Mesodermal cell (in vitro differentiated cells): Measurements from ENCODE around the gene NPR1.

Experiments used
- H3K27ac ChIP-seq: 2 replicates; pipeline ENCODE4 v1.7.0; 2013; ENCODE audit warnings: mild to moderate bottlenecking, low read depth, low read length, moderate library complexity; ENCODE audit not compliant: severe bottlenecking
- H3K36me3 ChIP-seq: 2 replicates; pipeline ENCODE4 v1.7.1; 2013; ENCODE audit warnings: mild to moderate bottlenecking, low read length, moderate library complexity; ENCODE audit not compliant: control insufficient read depth, insufficient read depth
- H3K4me1 ChIP-seq: one replicate; pipeline ENCODE4 v1.7.1; 2013; ENCODE audit warnings: mild to moderate bottlenecking, low read length; ENCODE audit not compliant: insufficient read depth, control insufficient read depth, poor library complexity, severe bottlenecking
- H3K4me3 ChIP-seq: 2 replicates; pipeline ENCODE4 v1.7.0; 2013; ENCODE audit warnings: low read length, control low read depth, mild to moderate bottlenecking; ENCODE audit not compliant: insufficient read depth, poor library complexity, severe bottlenecking; ENCODE audit errors: extremely low read depth
- H3K9me3 ChIP-seq: 2 replicates; pipeline ENCODE4 v1.7.1; 2013; ENCODE audit warnings: mild to moderate bottlenecking, low read length, moderate library complexity; ENCODE audit not compliant: control insufficient read depth
- WGBS, 2 experiments: methylation state at CpG; one replicate each; pipeline ENCODE4 v1.1.5; 2013; ENCODE audit warnings: missing lambda C conversion rate in 2 of 2; ENCODE audit not compliant: insufficient coverage in 2 of 2; 5-methylcytosine and 5-hydroxymethylcytosine counted together

NPR1 gene

GRCh38 chr1:153649863-153650235 lies 28.6 kb upstream of the NPR1 start:
- no peaks in the 10 kb centered on the region for H3K9me3 ChIP-seq
- no peak overlapping the region for H3K27ac ChIP-seq
- no peak overlapping the region for H3K4me3 ChIP-seq
- H3K36me3 ChIP-seq, result peaks cover 23% of the 10 kb centered on the region
- peaks cover 3% of the 10 kb centered on the region for H3K4me1 ChIP-seq
- WGBS, 2 experiments, result 95 to 96% methylated on average over 2 of the region's 2 CpGs

- no peaks in the 10 kb centered on the region for H3K9me3 ChIP-seq
- no peak overlapping the region for H3K4me3 ChIP-seq
Measured at GRCh38 chr1:153651771-153652170, 26.7 kb upstream of the NPR1 start.

GRCh38 chr1:153652805-153653500 lies 25.5 kb upstream of the NPR1 start:
- Histone ChIP-seq H3K27ac (no peak overlapping the region), H3K9me3 (no peaks in the 10 kb centered on the region), H3K4me3 (no peak overlapping the region), H3K36me3 (no peaks in the 10 kb centered on the region), H3K4me1 (peaks cover 3% of the 10 kb centered on the region)
- 85 to 94% methylated on average over 2 of the region's 3 CpGs for WGBS, 2 experiments

More at GRCh38 chr1:153651771-153652170, 26.7 kb upstream of the NPR1 start:
- peaks cover 3% of the 10 kb centered on the region for H3K4me1 ChIP-seq
- H3K27ac ChIP-seq, result no peak overlapping the region
- peaks cover 4% of the 10 kb centered on the region for H3K36me3 ChIP-seq
- 100% methylated on average over 1 of the region's 1 CpG; no CpG with 5 or more reads in 1 of the 2 experiments for WGBS, 2 experiments

- Histone ChIP-seq H3K36me3 (no peaks in the 10 kb centered on the region), H3K27ac (no peak overlapping the region), H3K4me3 (no peak overlapping the region), H3K9me3 (no peaks in the 10 kb centered on the region), H3K4me1 (peaks cover 9% of the 10 kb centered on the region)
- 86 to 100% methylated on average over 2 of the region's 3 CpGs for whole genome bisulfite sequencing, 2 experiments
Measured at GRCh38 chr1:153655333-153655732, 23.2 kb upstream of the NPR1 start.

DNA sequence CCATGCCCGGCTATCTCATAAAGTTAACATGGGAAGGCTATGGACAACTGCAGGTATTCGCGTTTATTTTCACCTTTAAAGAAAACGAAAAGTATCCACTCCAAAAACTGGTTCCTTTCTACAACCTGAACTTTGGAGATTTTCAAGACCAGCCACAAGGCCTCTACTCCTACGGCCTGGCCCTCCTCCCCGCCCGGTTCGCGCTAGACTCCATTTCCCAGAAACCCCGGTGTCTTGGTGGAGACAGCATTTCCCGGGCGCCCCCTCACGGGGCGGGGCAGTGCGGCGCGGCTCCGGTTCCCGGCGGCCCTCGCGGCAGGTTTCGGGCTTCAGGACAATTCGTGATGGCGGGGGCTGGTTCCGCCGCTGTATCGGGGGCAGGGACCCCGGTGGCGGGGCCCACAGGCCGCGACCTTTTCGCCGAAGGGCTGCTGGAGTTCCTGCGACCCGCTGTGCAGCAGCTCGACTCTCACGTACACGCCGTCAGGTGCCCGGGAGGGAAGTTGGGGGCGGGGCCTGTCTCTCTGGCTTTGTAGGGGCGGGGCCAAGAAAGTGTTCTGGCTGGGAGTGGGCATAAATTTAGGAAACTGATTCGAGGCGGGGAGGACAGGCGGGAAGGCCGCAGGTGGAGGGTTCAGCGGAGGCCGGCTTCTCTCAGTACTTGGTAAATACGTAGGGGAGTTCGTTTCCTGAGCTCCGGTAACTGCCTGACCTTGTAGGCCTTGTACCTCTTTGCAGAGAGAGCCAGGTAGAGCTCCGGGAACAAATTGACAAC lies 19.9 kb upstream of the NPR1 start, which contains the start of gene SNAPIN:
TSS of gene SNAPIN (plus strand) at position 304 of the 775 bp plus-strand sequence. CDS start at position 345, 41 bp downstream.
- H3K9me3 ChIP-seq, result no peaks in the 10 kb centered on the region
- H3K27ac ChIP-seq, result peak within 1 kb of the TSS; percentile 66
- peaks cover 29% of the 10 kb centered on the region for H3K36me3 ChIP-seq
- 2 to 3% methylated on average over 48 to 50 of the region's 53 CpGs for WGBS, 2 experiments
- peak within 1 kb of the TSS; percentile 78 for H3K4me3 ChIP-seq
- peaks cover 8% of the 10 kb centered on the region for H3K4me1 ChIP-seq

DNA sequence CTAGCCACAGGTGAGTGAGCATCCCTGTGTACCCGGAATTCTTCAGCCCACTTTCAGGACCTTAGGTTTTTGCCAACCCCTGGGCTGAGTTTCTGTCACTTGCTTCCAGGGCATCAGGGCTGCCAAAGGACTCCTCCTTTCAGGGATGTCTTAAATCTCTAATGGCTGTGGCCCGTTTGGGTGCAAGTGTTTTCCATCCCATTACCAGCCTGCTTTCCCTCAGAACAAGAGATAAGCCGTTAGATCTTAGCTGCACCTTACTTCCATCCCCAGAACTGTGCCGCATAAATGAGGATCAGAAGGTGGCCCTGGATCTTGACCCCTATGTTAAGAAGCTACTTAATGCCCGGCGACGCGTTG lies 19.3 kb upstream of the NPR1 start:
- peaks cover 8% of the 10 kb centered on the region for H3K4me1 ChIP-seq
- peaks cover 35% of the 10 kb centered on the region for H3K36me3 ChIP-seq
- H3K27ac ChIP-seq, result no peak overlapping the region
- H3K4me3 ChIP-seq, result peak overlapping the region; percentile 78
- no peaks in the 10 kb centered on the region for H3K9me3 ChIP-seq
- WGBS, 2 experiments, result 50 to 54% methylated on average over 8 of the region's 8 CpGs

DNA sequence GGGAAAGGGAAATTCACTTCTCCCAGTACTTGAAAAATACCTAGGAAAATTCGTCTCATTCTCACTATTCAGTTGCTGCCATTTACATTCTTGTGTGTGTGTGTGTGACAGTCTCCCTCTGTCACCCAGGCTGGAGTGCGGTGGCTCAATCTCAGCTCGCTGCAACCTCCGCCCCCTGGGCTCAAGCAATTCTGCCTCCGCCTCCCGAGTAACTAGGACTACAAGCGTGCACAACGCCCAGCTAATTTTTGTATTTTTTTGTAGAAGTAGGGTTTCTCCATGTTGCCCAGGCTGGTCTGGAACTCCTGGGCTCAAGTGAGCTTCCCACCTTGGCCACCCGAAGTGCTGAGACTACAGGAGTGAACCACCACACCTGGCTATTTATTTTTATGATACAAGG lies 18.8 kb upstream of the NPR1 start:
- Histone ChIP-seq H3K36me3 (peaks cover 40% of the 10 kb centered on the region), H3K4me1 (peaks cover 8% of the 10 kb centered on the region), H3K9me3 (no peaks in the 10 kb centered on the region), H3K4me3 (peak overlapping the region; percentile 78), H3K27ac (no peak overlapping the region)
- WGBS, 2 experiments, result 84 to 91% methylated on average over 6 to 7 of the region's 9 CpGs

DNA sequence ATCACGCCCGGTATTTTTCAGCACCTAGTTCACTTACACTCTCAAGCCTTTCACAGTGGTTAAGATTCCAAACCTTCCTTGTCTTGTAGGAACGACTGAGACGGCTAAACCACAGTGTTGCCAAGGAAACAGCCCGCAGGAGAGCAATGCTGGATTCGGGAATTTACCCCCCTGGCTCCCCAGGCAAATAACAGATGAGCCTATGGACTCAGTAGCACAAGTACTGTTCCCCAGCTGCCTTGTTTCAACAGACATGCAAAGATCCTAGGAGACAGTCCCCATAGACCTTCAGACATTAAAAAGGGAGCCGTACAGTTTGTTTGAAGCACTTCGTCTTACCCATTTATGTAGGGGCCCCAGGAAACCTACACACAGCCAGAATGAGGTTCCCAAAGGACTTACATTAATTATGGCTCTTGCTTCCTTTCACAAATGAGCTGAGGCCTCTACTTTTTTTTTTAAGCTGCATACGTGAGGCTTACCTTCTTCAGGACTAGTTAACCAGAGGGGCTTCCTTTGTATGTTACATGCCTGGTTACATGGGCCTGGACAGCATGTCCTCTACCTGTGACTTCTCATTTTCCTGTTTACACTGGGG lies 17.3 kb upstream of the NPR1 start:
- Histone ChIP-seq H3K4me3 (no peak overlapping the region), H3K9me3 (no peaks in the 10 kb centered on the region), H3K4me1 (peaks cover 8% of the 10 kb centered on the region), H3K36me3 (peaks cover 56% of the 10 kb centered on the region), H3K27ac (peak overlapping the region; percentile 62)
- WGBS, 2 experiments, result 83 to 92% methylated on average over 5 to 7 of the region's 9 CpGs

GRCh38 chr1:153662269-153662668 lies 16.2 kb upstream of the NPR1 start:
- WGBS, 2 experiments, result no CpG with 5 or more reads among the region's 2 CpGs
- Histone ChIP-seq H3K9me3 (no peaks in the 10 kb centered on the region), H3K36me3 (peaks cover 66% of the 10 kb centered on the region), H3K4me3 (no peak overlapping the region), H3K4me1 (peaks cover 8% of the 10 kb centered on the region), H3K27ac (no peak overlapping the region)

DNA sequence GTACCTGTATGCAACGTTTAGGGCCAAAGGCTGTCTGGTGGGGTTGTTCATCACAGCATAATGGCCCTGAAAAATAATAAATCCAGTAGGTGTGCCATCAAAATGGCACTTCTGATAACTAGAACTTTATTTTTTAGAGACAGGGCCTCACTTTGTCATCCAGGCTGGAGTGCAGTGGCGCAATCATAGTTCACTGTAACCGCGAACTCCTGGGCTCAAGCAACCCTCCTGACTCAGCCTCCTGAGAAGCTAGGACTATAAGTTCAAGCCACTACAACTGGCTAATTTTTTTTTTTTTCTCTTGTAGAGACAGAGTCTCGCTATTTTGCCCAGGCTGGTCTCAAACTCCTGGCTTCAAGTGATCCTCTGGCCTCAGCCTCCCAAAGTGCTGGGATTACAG lies 15.3 kb upstream of the NPR1 start:
- Histone ChIP-seq H3K36me3 (peaks cover 76% of the 10 kb centered on the region), H3K4me1 (peaks cover 8% of the 10 kb centered on the region), H3K4me3 (no peak overlapping the region), H3K27ac (no peak overlapping the region), H3K9me3 (no peaks in the 10 kb centered on the region)
- WGBS, 2 experiments, result 90 to 96% methylated on average over 5 of the region's 5 CpGs
